RWPE2 (cell line): ENCODE measurements around the gene ARHGEF38.
A peak's percentile ranks its signal among the peaks of the same experiment; 100 is the strongest.

ENCODE experiments used
- ATAC-seq: fragments of 200-7000 bp; cut with Tn5 transposase; 3 replicates; pipeline ENCODE4 v1.9.1; 2021; ENCODE audit warnings: low read depth
- DNase-seq: peaks from one replicate; pipeline ENCODE4 v3.0.0-alpha.2; 2020; ENCODE audit warnings: low spot score
- H3K27ac ChIP-seq: fragments of 450-650 bp; 2 replicates; pipeline ENCODE4 v1.5.1; 2017; ENCODE audit warnings: mild to moderate bottlenecking; ENCODE audit not compliant: poor library complexity, severe bottlenecking
- H3K27me3 ChIP-seq: fragments of 250-450 bp; sonication (Bioruptor Pico); 2 replicates; pipeline ENCODE4 v1.5.1; 2021; ENCODE audit warnings: mild to moderate bottlenecking, moderate library complexity; ENCODE audit not compliant: insufficient read depth, poor library complexity, severe bottlenecking
- H3K36me3 ChIP-seq: fragments of 250-450 bp; sonication (Bioruptor Pico); 2 replicates; pipeline ENCODE4 v1.5.1; 2020; ENCODE audit warnings: low read depth, mild to moderate bottlenecking, moderate library complexity
- H3K4me1 ChIP-seq: fragments of 250-450 bp; sonication (Bioruptor Pico); 2 replicates; pipeline ENCODE4 v1.5.1; 2021; ENCODE audit warnings: mild to moderate bottlenecking, moderate library complexity; ENCODE audit not compliant: insufficient read depth, poor library complexity, severe bottlenecking
- H3K4me3 ChIP-seq: fragments of 250-450 bp; sonication (Bioruptor Pico); 2 replicates; pipeline ENCODE4 v1.5.1; 2021; ENCODE audit warnings: mild to moderate bottlenecking, moderate library complexity; ENCODE audit not compliant: severe bottlenecking
- H3K9me3 ChIP-seq: fragments of 250-450 bp; sonication (Bioruptor Pico); 2 replicates; pipeline ENCODE4 v1.5.1; 2021; ENCODE audit warnings: mild to moderate bottlenecking, moderate library complexity; ENCODE audit not compliant: severe bottlenecking
- CTCF ChIP-seq: fragments of 450-650 bp; IDR thresholded peaks from one replicate; pipeline ENCODE4 v1.5.1; 2017; ENCODE audit warnings: mild to moderate bottlenecking, moderate library complexity; ENCODE audit not compliant: poor library complexity, severe bottlenecking

The ARHGEF38 gene

GRCh38 chr4:105631818-105632400 lies 79.5 kb downstream of the ARHGEF38 start:
- H3K9me3 ChIP-seq = no peaks in the 10 kb centered on the region
- no peaks in the 10 kb centered on the region for H3K27me3 ChIP-seq
- no peak overlapping the region for H3K4me3 ChIP-seq
- H3K27ac ChIP-seq = peak overlapping the region; percentile 18
- DNase-seq = no peak
- H3K4me1 ChIP-seq = peaks cover 29% of the 10 kb centered on the region
- H3K36me3 ChIP-seq = no peaks in the 10 kb centered on the region
- no peak for TF ChIP-seq CTCF
- no peak for ATAC-seq

GRCh38 chr4:105632599-105632998 lies 80.2 kb downstream of the ARHGEF38 start:
- H3K36me3 ChIP-seq = no peaks in the 10 kb centered on the region
- DNase-seq (no peak), ATAC-seq (no peak)
- TF ChIP-seq CTCF = no peak
- no peaks in the 10 kb centered on the region for H3K9me3 ChIP-seq
- no peak overlapping the region for H3K4me3 ChIP-seq
- no peaks in the 10 kb centered on the region for H3K27me3 ChIP-seq
- peaks cover 29% of the 10 kb centered on the region for H3K4me1 ChIP-seq
- H3K27ac ChIP-seq = peak overlapping the region; percentile 25

- TF ChIP-seq CTCF = no peak
- Histone ChIP-seq H3K4me3 (no peak overlapping the region), H3K9me3 (no peaks in the 10 kb centered on the region), H3K27ac (peak overlapping the region; percentile 25), H3K4me1 (peaks cover 29% of the 10 kb centered on the region), H3K27me3 (no peaks in the 10 kb centered on the region), H3K36me3 (no peaks in the 10 kb centered on the region)
- ATAC-seq = peak; percentile 70
- DNase-seq = no peak
Measured at GRCh38 chr4:105633241-105633640, 80.8 kb downstream of the ARHGEF38 start.

- no peak overlapping the region for H3K27ac ChIP-seq
- H3K4me3 ChIP-seq = no peak overlapping the region
- no peaks in the 10 kb centered on the region for H3K27me3 ChIP-seq
- H3K9me3 ChIP-seq = no peaks in the 10 kb centered on the region
- no peak for TF ChIP-seq CTCF
- ATAC-seq = no peak
- no peaks in the 10 kb centered on the region for H3K36me3 ChIP-seq
- DNase-seq = no peak
- peaks cover 29% of the 10 kb centered on the region for H3K4me1 ChIP-seq
Measured at GRCh38 chr4:105634402-105635080, 82.1 kb downstream of the ARHGEF38 start.
